Panc1 (cell line): ENCODE measurements around the gene UGT1A3.

Source experiments
- CTCF ChIP-seq: fragments of 450-650 bp; IDR thresholded peaks from 2 replicates; pipeline ENCODE4 v1.5.1; 2017; ENCODE audit warnings: mild to moderate bottlenecking
- POLR2AphosphoS5 ChIP-seq: IDR thresholded peaks from 2 replicates; pipeline ENCODE4 v1.6.1; 2012; ENCODE audit warnings: mild to moderate bottlenecking, low read depth, low read length, moderate library complexity
- REST ChIP-seq, 2 experiments: IDR thresholded peaks; 2 replicates each; pipeline ENCODE4 v1.6.1; 2011 to 2012; ENCODE audit warnings: low read depth in 2 of 2, control low read depth in 1 of 2, low read length in 1 of 2, mild to moderate bottlenecking in 1 of 2, moderate library complexity in 1 of 2; ENCODE audit not compliant: insufficient read depth in 1 of 2
- SIN3A ChIP-seq: IDR thresholded peaks from 2 replicates; pipeline ENCODE4 v1.6.1; 2012; ENCODE audit warnings: low read depth, mild to moderate bottlenecking, low read length, moderate library complexity, borderline replicate concordance; ENCODE audit not compliant: insufficient read depth
- TCF7L2 ChIP-seq: IDR thresholded peaks from 2 replicates; pipeline ENCODE4 v1.6.1; 2011; ENCODE audit warnings: mild to moderate bottlenecking, low read depth, low read length, inconsistent platforms

GRCh38 chr2:233714121-233714520 lies 14.7 kb upstream of the UGT1A3 start:
- TF ChIP-seq REST (IDR thresholded peaks at IDR 0.05; ENCODE audit: insufficient read depth in 1 of 2, low read depth in 2 of 2, low read length in 1 of 2) (no peak), CTCF (no peak), SIN3A (no peak), POLR2AphosphoS5 (no peak), TCF7L2 (no peak)
